Stimulated activated effector memory CD8-positive, alpha-beta T cell treated with anti-CD3 and anti-CD28 coated beads, Interleukin-12 subunit alpha, Interleukin-12 subunit beta, amount 100 ng/mL, for 72 hours (primary cell): ENCODE measurements around the gene ACSL6.

Source experiments
- ATAC-seq: fragments of 150-1000 bp; cut with Tn5 transposase; 2 replicates; pipeline ENCODE4 v1.10.0; 2021
- DNase-seq, 2 donors: peaks; one replicate each; pipeline ENCODE4 v3.0.0; 2021 to 2022; ENCODE audit warnings: low spot score in 2 of 2
- H3K27ac Mint-ChIP-seq: one replicate; pipeline ENCODE4 v1.8.0; 2022; ENCODE audit warnings: mild to moderate bottlenecking, mixed read lengths
- H3K36me3 Mint-ChIP-seq: one replicate; pipeline ENCODE4 v1.8.0; 2022; ENCODE audit warnings: mild to moderate bottlenecking, mixed read lengths
- H3K4me1 Mint-ChIP-seq: one replicate; pipeline ENCODE4 v1.8.0; 2022; ENCODE audit warnings: mixed read lengths
- H3K4me3 Mint-ChIP-seq: one replicate; pipeline ENCODE4 v1.8.0; 2022; ENCODE audit warnings: mild to moderate bottlenecking, mixed read lengths
- H3K9me3 Mint-ChIP-seq: one replicate; pipeline ENCODE4 v1.8.0; 2022; ENCODE audit warnings: mixed read lengths

ACSL6 gene

DNA sequence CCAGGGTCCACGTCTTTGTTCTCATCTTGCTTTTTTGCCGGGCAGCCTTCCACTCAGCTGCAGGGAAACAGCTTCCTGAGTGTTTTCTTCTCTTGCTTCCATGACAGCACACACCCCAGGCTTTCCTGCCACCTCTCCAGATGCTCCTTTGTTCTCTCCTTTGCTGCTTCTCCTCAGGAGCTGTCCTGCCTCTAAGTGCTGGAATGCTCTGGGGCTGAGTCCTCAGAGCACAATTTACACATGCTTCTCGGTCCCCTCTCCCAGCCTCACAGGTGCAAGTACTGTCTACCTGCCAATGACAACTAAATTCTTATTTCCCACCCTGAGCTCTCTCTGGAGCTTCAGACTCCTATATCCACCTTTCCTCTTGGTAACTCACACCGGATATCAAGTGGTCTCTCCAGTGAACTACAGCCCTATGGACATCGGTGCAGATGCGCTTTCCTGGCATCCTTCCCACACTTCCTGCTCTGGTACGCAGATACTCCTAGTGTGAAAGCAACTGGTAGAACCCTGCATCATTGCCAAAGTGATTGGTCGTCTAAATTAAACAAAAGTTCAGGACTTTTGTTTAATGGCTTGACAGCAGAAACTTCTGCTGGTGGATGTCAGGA is 13.4 kb upstream of the ACSL6 start:
- Mint-ChIP-seq H3K36me3 (peaks cover 5% of the 10 kb centered on the region), H3K4me1 (peaks cover 21% of the 10 kb centered on the region), H3K27ac (no peak overlapping the region), H3K9me3 (no peaks in the 10 kb centered on the region), H3K4me3 (no peak overlapping the region)
- ATAC-seq (no peak), DNase-seq (no peak)

DNA sequence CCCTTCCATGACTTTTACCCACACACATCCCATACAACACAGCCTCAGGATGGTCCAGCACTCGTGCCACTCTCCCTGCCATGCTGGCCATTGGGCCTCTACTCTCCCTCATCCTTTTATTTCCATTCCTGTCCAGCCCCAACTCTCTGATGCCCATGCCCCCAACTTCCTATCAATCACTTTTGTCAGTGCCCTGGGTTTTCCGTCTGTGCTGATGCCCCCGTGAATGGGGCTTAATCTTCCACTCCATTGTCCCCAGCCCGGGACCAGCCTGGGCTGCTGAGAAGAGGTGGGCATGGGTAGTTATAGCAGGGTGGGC is 12.6 kb upstream of the ACSL6 start:
- H3K9me3 Mint-ChIP-seq: no peaks in the 10 kb centered on the region
- H3K4me1 Mint-ChIP-seq: peaks cover 22% of the 10 kb centered on the region
- no peak for DNase-seq
- H3K4me3 Mint-ChIP-seq: no peak overlapping the region
- no peak for ATAC-seq
- H3K27ac Mint-ChIP-seq: no peak overlapping the region
- H3K36me3 Mint-ChIP-seq: peaks cover 6% of the 10 kb centered on the region

DNA sequence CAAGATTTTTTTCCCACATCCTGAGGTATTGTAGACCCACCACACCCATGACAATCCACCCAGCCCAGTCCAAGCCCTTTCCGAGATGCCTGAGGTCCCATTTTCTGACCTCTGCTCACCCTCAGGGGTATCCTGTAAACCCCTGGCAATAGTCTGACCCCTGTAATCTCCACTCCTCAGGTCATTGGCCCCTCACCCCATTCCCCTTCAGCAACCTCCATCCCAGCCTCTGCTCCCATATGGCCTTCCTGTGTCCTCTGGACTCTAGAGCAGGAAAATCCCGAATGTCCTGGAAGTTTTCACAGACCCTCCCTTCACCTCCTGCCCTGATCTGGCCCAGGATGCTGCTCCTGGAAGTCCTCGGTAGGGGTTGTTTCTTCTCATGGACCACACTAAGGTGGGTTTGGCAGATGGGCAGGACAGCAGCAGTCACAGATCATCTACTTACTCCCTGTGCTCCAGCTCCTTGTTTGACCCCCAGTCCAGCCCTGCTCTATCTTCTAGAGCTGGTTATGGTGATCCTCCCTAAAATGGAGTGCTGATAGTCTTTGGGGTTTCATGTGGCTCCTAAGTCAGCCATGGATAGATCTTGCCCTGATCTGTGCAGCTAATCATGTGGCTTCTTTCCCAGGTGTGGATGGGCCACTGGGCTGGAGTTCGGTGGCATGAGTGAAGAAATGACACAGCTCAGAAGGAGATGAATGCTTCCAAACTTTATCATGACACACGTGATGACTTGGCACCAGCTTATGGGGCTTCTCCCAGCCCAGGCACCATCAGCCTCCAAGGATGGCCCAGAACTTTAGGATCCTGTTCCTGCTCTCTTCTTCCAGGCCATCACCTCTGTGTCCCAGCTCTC is 12.0 kb upstream of the ACSL6 start:
- Mint-ChIP-seq H3K4me3 (no peak overlapping the region), H3K9me3 (no peaks in the 10 kb centered on the region), H3K4me1 (peaks cover 25% of the 10 kb centered on the region), H3K27ac (no peak overlapping the region), H3K36me3 (peaks cover 6% of the 10 kb centered on the region)
- ATAC-seq (no peak), DNase-seq (peak in 1 of 2 donors; percentile 47)

DNA sequence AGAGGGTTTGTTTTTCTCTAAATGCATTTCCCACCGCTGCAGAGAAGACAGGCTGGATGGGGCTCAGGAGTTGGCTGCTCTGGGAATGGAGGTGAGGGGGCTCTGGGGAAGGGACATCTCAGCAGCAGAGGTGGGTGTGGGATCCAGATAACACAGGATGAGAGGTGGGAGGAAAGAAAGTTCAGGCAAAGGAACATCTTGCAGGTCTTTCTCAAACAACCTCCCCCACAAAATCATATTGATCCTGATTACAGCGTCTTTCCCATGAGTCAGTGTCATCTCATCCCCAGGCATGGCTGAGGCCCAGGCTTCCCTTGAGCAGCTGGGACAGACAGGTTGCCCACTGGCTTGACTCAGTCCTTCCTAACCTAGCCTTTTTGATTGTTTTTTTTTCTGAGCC is 11.3 kb upstream of the ACSL6 start:
- Mint-ChIP-seq H3K4me3 (no peak overlapping the region), H3K4me1 (peaks cover 30% of the 10 kb centered on the region), H3K36me3 (peaks cover 10% of the 10 kb centered on the region), H3K9me3 (no peaks in the 10 kb centered on the region), H3K27ac (no peak overlapping the region)
- ATAC-seq: no peak
- peak in 1 of 2 donors; percentile 50 for DNase-seq

DNA sequence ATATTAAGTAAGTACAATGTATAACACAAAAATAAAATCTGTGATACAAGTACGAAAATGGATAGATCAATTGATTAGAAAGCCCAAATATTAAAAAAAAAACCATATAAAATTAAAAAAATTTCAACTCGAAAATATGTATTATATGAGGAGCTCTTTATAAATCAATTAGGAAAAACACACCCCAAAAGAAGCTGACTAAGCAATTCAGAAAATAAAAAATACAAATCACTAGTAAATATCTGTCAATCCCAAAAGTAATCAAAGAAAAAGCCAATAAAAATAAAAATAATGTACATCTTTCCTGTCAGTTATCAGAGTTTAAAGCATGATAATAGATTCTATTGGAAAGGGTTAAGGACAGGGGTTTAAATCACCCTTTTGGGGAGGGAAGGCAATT is 10.2 kb upstream of the ACSL6 start:
- Mint-ChIP-seq H3K27ac (no peak overlapping the region), H3K9me3 (no peaks in the 10 kb centered on the region)
- no peak for DNase-seq

DNA sequence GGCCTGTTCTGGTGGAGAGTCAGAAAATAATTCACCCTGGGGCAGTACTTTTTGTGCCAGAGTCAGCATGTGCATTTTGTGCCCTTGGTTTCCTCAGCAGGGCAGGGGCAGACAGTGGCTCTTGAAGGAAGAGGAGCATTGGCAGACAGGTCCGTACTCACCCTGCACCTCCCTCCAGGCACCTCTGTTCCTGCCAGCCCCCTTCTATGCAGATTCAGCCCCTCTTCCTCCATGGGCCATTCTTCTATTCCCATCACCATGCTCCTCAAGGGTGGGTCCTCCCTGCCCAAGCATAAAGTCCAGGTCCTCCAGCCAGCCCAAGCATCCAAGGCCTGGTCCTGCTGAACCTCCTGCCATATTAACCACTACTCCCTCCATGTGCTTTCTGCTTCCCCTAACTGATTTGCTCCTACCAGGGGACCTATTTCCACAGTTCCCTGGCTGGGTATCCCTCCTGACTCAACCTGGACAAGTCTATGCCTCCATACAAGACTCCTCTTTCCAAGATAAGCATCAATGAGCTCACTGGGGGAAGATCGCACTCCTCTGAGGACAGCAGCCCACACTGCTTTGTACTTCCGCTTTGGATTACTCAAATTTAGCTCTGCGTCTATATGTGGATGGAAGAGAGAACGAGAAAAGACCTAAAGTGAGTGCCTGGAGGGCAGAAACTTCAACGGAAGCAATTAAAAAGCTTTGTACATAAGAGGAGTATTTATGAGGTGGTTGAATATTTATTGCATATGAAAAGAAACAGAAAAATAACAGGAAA is 9.3 kb upstream of the ACSL6 start:
- peak overlapping the region; percentile 88 for H3K27ac Mint-ChIP-seq
- DNase-seq (no peak), ATAC-seq (peak; percentile 57)
- H3K4me3 Mint-ChIP-seq: peak overlapping the region; percentile 44
- peaks cover 48% of the 10 kb centered on the region for H3K4me1 Mint-ChIP-seq
- peaks cover 10% of the 10 kb centered on the region for H3K36me3 Mint-ChIP-seq
- no peaks in the 10 kb centered on the region for H3K9me3 Mint-ChIP-seq

More for the DNA sequence above, 10.2 kb upstream of the ACSL6 start:
- Mint-ChIP-seq H3K36me3 (peaks cover 10% of the 10 kb centered on the region), H3K4me3 (no peak overlapping the region), H3K4me1 (peaks cover 41% of the 10 kb centered on the region)
- no peak for ATAC-seq

DNA sequence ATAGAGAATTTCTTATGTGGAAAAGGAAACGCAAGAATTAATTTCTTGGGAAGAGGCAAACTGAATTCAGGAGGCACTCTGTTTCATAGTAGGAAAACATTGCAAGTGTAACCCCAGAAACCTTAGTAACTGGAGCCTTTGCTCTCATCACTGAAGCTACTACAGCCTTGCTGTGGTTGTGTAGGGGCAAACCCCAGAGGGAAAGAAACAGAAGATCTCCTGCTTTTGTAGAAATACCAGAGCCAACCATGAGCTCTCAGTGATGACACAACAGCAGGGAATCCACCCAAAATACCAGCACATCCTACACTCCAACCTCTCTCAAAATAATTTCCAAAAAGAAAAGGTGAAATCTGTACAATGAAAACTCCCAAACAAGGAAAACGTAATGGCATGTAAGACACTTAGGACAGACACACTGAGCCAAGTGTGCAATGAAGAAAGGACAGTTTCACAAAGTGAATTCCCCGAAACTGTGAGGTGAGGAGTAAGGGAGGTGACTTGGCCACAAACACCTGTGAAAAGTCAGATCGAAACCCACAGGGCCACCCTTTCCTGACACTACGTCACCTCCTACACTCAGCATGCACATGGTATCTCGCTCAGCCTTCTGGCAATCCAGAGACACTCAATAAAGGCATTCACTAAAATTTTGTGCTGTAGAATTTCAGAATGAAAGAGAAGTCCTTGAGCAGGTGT is 8.5 kb upstream of the ACSL6 start:
- ATAC-seq: peak; percentile 97
- Mint-ChIP-seq H3K4me1 (peaks cover 48% of the 10 kb centered on the region), H3K27ac (peak overlapping the region; percentile 88), H3K36me3 (peaks cover 10% of the 10 kb centered on the region), H3K4me3 (peak overlapping the region; percentile 44), H3K9me3 (no peaks in the 10 kb centered on the region)
- peak; percentile 46 to 87 for DNase-seq

DNA sequence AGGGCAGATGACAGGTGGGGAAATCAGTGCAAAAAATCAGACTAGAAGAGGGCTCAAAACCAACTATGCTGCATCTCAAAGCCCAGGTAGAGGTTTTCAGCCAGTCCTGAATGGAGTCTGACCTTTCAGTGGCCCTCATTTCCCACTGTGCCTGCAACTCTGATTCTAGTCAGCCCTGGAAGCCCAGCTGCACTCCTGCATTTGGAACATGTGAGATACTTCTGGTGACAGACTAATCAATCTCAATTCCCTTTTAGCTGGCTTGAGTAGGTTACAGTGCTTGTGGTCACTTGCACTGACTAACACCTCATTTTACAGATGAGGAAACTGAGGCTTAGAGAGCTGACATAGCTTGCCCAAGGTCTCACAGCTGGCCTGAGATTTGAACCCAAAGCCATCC is 7.9 kb upstream of the ACSL6 start:
- no peaks in the 10 kb centered on the region for H3K9me3 Mint-ChIP-seq
- peak overlapping the region; percentile 88 for H3K27ac Mint-ChIP-seq
- H3K4me1 Mint-ChIP-seq: peaks cover 48% of the 10 kb centered on the region
- no peak for ATAC-seq
- H3K4me3 Mint-ChIP-seq: no peak overlapping the region
- H3K36me3 Mint-ChIP-seq: peaks cover 10% of the 10 kb centered on the region
- peak in 1 of 2 donors; percentile 47 for DNase-seq

DNA sequence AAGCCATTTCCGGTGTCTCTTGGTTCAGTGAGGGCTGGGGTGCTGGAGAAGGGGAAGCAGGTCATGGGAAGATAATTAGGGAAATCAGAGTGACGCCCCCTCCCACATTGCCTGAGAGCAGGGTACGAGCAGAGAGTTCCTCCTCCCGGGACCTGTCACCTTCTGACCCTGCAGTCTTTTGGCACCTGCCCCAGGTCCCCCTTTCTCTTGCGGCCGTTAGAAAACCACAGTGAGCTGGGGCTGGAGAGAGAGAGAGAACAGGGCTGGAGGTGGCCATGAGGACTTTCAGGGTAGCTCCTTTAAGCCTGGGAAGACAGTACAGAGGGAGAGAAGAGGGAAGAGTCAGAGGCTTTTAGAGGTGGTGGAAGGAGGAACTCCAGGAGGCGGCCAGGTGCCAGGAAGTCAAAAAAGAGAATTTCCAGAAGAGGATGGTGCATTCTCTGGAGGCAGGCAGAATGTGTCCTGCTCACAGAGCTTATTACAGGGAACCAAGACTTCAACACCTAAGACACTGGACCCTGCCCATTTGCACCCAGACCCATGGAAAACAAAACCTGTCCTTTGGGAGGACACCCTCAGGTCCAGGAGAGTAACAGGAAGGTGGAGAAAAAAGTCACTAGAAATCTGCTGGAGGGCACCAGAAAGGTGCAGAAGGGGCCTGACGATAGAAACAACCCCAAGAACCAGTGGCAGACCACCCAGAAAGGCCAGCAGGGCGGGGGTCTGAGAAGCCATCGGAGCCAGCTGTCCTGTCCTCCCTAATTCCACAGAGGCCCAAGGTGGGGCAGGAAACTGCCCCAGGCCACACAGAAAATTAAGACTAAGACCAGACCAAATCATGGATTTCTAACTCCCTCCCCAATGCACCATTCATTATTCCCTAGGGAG is 6.5 kb upstream of the ACSL6 start:
- peaks cover 48% of the 10 kb centered on the region for H3K4me1 Mint-ChIP-seq
- peak in 1 of 2 donors; percentile 45 for DNase-seq
- no peaks in the 10 kb centered on the region for H3K9me3 Mint-ChIP-seq
- H3K27ac Mint-ChIP-seq: no peak overlapping the region
- H3K36me3 Mint-ChIP-seq: peaks cover 10% of the 10 kb centered on the region
- no peak for ATAC-seq
- no peak overlapping the region for H3K4me3 Mint-ChIP-seq

DNA sequence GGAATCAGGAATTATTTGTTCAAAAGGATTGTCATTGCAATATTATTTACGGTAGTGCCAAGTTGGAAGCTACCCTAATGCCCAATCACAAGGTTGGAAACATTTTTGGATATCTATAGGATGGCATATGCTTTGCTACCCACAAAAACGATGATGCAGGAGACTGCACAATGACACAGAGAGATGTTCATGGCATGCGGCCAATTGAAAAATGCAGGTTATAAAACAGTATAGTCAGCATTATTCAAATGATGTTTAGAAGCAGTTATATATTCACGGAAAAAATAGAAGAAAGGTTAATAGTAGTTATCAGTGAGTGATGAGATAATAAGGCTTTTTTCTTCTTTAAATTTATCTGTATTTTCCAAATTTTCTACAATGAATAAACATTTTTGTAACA is 5.9 kb upstream of the ACSL6 start:
- Mint-ChIP-seq H3K36me3 (peaks cover 10% of the 10 kb centered on the region), H3K9me3 (no peaks in the 10 kb centered on the region), H3K4me1 (peaks cover 53% of the 10 kb centered on the region), H3K27ac (no peak overlapping the region), H3K4me3 (no peak overlapping the region)
- DNase-seq (no peak), ATAC-seq (no peak)

DNA sequence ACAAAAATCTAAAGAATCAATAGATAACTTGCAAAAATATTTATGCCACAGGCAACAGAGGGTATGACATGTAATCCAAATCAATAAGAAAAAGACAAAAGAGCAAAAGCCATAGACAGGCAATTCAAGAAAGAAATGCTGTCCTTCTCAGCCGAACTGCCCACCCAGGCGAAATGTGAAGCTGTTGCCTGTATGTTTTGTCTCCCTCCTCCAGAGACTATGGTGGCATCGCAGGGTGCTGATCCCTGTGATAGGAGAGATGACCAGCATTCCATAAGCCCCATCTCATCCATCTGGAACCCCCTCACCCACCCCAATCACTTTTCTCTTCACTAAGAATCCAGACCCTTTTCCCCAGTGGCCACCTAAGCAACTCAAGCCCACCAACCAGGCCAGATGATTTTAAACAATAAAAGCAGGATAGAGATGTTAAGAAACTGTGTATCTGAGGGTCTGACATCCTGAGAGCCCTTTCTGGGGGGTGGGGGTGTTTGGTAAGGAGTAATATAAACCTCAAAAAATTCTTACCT is 5.3 kb upstream of the ACSL6 start:
- peaks cover 57% of the 10 kb centered on the region for H3K4me1 Mint-ChIP-seq
- no peak overlapping the region for H3K27ac Mint-ChIP-seq
- ATAC-seq: no peak
- peaks cover 10% of the 10 kb centered on the region for H3K36me3 Mint-ChIP-seq
- no peak for DNase-seq
- no peaks in the 10 kb centered on the region for H3K9me3 Mint-ChIP-seq
- H3K4me3 Mint-ChIP-seq: no peak overlapping the region

DNA sequence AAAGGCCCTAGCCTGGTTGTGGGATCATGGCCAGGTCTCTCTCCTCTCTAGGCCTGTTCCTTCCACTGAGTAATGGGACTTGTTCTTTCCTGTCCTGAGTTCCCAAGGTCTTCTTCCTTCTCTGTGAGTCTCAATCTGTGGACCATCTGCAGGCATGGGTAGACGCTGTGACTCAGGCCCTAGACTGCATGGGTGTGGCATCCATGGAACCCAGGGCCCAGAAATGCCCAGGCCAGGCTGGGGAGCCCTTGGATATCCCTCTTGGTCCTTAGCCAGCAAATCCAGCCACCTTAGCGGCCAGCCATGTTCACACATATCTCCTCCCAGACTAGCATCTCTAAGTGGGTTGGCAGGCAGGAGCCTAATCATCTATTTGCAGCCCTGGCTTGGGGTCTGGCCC is 2.3 kb upstream of the ACSL6 start:
- no peaks in the 10 kb centered on the region for H3K9me3 Mint-ChIP-seq
- H3K27ac Mint-ChIP-seq: no peak overlapping the region
- peaks cover 50% of the 10 kb centered on the region for H3K4me1 Mint-ChIP-seq
- DNase-seq (no peak), ATAC-seq (no peak)
- no peak overlapping the region for H3K4me3 Mint-ChIP-seq
- H3K36me3 Mint-ChIP-seq: peaks cover 4% of the 10 kb centered on the region

DNA sequence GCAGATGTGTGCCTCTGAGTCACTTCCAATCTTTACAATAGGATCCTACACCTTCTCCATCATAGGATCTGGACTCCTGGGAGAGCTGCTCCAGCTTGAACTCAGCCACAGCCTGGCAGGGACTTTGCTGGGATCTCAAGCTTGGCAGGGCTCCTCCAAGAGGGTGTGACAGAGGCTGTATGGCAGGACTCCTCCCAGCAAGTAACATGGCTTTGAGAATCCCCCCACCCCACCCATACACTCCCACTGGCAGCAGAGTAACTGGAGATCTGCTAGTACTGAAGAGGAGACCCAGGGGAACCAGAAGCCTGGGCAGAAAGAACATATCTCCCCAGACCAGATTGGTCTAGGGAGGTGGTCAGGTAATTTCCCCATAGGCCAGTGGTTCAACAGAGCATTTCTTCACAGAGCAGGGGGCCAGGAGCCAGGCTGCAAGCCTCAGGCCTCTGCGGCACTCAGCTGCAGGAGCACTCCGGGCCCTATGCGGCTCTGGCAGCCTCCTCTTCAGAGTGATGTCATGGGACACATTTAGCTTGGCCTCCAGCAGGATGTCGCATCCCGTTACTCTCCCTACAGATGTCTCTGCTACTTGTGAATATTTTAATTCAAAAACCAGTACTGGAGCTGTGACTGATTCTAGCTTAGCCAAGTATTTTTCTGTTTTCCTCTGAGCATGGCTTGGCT is 1.7 kb upstream of the ACSL6 start:
- no peaks in the 10 kb centered on the region for H3K9me3 Mint-ChIP-seq
- H3K4me3 Mint-ChIP-seq: no peak overlapping the region
- peaks cover 54% of the 10 kb centered on the region for H3K4me1 Mint-ChIP-seq
- H3K36me3 Mint-ChIP-seq: peaks cover 4% of the 10 kb centered on the region
- DNase-seq (peak in 1 of 2 donors; percentile 47), ATAC-seq (no peak)
- H3K27ac Mint-ChIP-seq: no peak overlapping the region
